Astrocyte of the cerebellum (primary cell): ENCODE measurements around the gene NUSAP1.

Experiments used
- DNase-seq: peaks from one replicate; pipeline ENCODE4 v3.0.0-alpha.2; 2011; ENCODE audit warnings: low read depth
- H3K4me3 ChIP-seq: 2 replicates; pipeline ENCODE4 v1.5.1; 2011; ENCODE audit warnings: mild to moderate bottlenecking, low read depth, low read length, moderate library complexity
- CTCF ChIP-seq: IDR thresholded peaks from 2 replicates; pipeline ENCODE4 v1.5.1; 2012; ENCODE audit warnings: low read length, low read depth, moderate library complexity, mild to moderate bottlenecking; ENCODE audit errors: missing control alignments
- in situ Hi-C: cut with HindIII; loops from 2 replicates; pipeline ENCODE4 v1.10.0; 2017; ENCODE audit warnings: low sequenced_read_pairs

The NUSAP1 gene

GRCh38 chr15:41334293-41335120 is 1.8 kb downstream of the NUSAP1 start:
- in situ Hi-C loops: no loop called here
- H3K4me3 ChIP-seq: peak overlapping the region; percentile 98

GRCh38 chr15:41336549-41336948 is 3.9 kb downstream of the NUSAP1 start:
- no peak for DNase-seq
- TF ChIP-seq CTCF: no peak
- H3K4me3 ChIP-seq: no peak overlapping the region
- in situ Hi-C loops: no loop called here

More at GRCh38 chr15:41334293-41335120, 1.8 kb downstream of the NUSAP1 start:
- no peak for DNase-seq
- no peak for TF ChIP-seq CTCF

- in situ Hi-C loops: no loop called here
- no peak overlapping the region for H3K4me3 ChIP-seq
- no peak for DNase-seq
- TF ChIP-seq CTCF: no peak
Observed at GRCh38 chr15:41337047-41337446, 4.4 kb downstream of the NUSAP1 start.

GRCh38 chr15:41337631-41338522 is 5.2 kb downstream of the NUSAP1 start:
- H3K4me3 ChIP-seq: no peak overlapping the region
- TF ChIP-seq CTCF: no peak
- in situ Hi-C loops: no loop called here
- no peak for DNase-seq

GRCh38 chr15:41340189-41340695 is 7.6 kb downstream of the NUSAP1 start:
- in situ Hi-C loops: no loop called here
- DNase-seq: no peak

More at GRCh38 chr15:41340189-41340695, 7.6 kb downstream of the NUSAP1 start:
- TF ChIP-seq CTCF: no peak
- no peak overlapping the region for H3K4me3 ChIP-seq
